Measurements from ENCODE around the gene FAM217A. TPM values are rescaled to one million over a fixed set of nuclear protein-coding genes. Genes with fewer than 3 reads are reported as not detected.
A peak's percentile ranks its signal among the peaks of the same experiment; 100 is the strongest.

FAM217A gene
- total RNA-seq, 4 donors from 2014 or later = not detected

DNA sequence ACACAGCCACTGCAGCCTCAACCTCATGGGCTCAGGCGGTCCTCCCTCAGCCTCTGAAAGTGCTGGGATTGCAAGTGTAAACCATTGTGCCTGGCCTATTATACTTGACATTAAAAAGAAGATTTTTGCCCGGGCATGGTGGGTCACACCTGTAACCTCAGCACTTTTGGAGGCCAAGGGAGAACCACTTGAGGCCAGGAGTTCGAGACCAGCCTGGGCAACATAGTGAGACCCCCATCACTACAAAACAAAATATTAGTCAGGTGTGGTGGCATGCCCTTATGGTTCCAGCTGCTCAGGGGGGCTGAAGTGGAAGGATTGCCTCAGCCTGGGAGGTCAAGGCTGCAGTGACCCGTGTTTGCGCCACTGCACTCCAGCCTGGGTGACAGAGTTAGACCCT, 42.4 kb downstream of the FAM217A start:
- DNase-seq (ENCODE audit: extremely low spot score) = no peak

DNA sequence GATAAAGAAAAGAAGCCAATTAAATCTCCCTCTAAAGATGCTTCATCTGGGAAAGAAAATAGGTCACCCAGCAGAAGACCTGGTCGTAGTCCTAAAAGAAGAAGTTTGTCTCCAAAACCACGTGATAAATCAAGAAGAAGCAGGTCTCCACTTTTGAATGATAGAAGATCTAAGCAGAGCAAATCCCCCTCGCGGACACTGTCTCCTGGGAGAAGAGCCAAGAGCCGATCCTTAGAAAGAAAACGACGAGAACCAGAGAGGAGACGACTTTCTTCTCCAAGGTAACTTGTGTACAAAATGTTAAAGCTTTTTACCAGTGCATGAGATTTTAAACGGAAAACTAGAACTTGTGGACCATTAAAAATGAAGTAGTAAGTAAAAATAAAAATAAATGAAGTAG, 46.5 kb downstream of the FAM217A start:
- TF ChIP-seq EP300 (IDR thresholded peaks at IDR 0.05) (no peak), POLR2AphosphoS5 (IDR thresholded peaks at IDR 0.05) (no peak), POLR2A (IDR thresholded peaks at IDR 0.05; ENCODE audit: low read depth) (no peak)
- TF ChIP-seq, protein P1, sequence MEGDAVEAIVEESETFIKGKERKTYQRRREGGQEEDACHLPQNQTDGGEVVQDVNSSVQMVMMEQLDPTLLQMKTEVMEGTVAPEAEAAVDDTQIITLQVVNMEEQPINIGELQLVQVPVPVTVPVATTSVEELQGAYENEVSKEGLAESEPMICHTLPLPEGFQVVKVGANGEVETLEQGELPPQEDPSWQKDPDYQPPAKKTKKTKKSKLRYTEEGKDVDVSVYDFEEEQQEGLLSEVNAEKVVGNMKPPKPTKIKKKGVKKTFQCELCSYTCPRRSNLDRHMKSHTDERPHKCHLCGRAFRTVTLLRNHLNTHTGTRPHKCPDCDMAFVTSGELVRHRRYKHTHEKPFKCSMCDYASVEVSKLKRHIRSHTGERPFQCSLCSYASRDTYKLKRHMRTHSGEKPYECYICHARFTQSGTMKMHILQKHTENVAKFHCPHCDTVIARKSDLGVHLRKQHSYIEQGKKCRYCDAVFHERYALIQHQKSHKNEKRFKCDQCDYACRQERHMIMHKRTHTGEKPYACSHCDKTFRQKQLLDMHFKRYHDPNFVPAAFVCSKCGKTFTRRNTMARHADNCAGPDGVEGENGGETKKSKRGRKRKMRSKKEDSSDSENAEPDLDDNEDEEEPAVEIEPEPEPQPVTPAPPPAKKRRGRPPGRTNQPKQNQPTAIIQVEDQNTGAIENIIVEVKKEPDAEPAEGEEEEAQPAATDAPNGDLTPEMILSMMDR (IDR thresholded peaks at IDR 0.05) = no peak
- Histone ChIP-seq H3K36me3 (peaks cover 0 to 17% (median 11%) of the 10 kb centered on the region in 4 donors), H3K27me3 (no peaks in the 10 kb centered on the region), H3K4me1 (peaks cover 22 to 76% (median 59%) of the 10 kb centered on the region in 4 donors), H3K27ac (replicated peaks in 1 of 4) (no peak overlapping the region), H3K9me3 (no peaks in the 10 kb centered on the region), H3K4me3 (peak overlapping the region in 1 of 4 donors; percentile 7)
- intact Hi-C loops (cut with DNase I) = no loop called here
- no peak for DNase-seq (ENCODE audit: extremely low spot score)
- 41% methylated on average over 9 of the region's 9 CpGs for WGBS

More for the DNA sequence above, 42.4 kb downstream of the FAM217A start:
- H3K27me3 ChIP-seq = no peaks in the 10 kb centered on the region
- WGBS = 97% methylated on average over 3 of the region's 5 CpGs
- H3K36me3 ChIP-seq = peaks cover 28 to 57% (median 48%) of the 10 kb centered on the region in 4 donors
- no peak overlapping the region for H3K27ac ChIP-seq (replicated peaks in 1 of 4)
- H3K4me1 ChIP-seq = peaks cover 10 to 48% (median 42%) of the 10 kb centered on the region in 4 donors
- no peak for TF ChIP-seq POLR2A (IDR thresholded peaks at IDR 0.05; ENCODE audit: low read depth)
- TF ChIP-seq POLR2AphosphoS5 (IDR thresholded peaks at IDR 0.05) = no peak
- no peak for TF ChIP-seq EP300 (IDR thresholded peaks at IDR 0.05)
- TF ChIP-seq, protein P1 (IDR thresholded peaks at IDR 0.05) = no peak
- no peaks in the 10 kb centered on the region for H3K9me3 ChIP-seq
- no peak overlapping the region for H3K4me3 ChIP-seq
- intact Hi-C loops (cut with DNase I) = no loop called here

DNA sequence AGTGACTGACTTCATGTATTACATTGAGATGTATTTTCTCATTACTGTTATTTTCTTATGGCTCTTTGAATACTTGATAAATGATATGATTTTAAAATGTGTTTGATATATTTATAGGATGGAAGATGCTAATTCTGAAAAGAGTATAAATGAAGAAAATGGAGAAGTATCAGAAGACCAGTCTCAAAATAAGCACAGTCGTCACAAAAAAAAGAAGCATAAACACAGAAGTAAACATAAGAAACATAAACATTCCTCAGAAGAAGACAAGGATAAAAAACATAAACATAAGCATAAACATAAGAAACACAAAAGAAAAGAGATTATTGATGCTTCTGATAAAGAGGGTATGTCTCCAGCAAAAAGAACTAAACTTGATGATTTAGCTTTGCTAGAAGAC, 47.5 kb downstream of the FAM217A start:
- 79% methylated on average over 1 of the region's 1 CpG for WGBS
- H3K27ac ChIP-seq (replicated peaks in 1 of 4) = no peak overlapping the region
- peaks cover 27 to 82% (median 67%) of the 10 kb centered on the region in 4 donors for H3K4me1 ChIP-seq
- H3K36me3 ChIP-seq = peaks cover 0 to 12% (median 8%) of the 10 kb centered on the region in 4 donors
- intact Hi-C loops (cut with DNase I) = no loop called here
- H3K9me3 ChIP-seq = no peaks in the 10 kb centered on the region
- TF ChIP-seq, protein P1 (IDR thresholded peaks at IDR 0.05) = no peak
- TF ChIP-seq POLR2AphosphoS5 (IDR thresholded peaks at IDR 0.05) = no peak
- no peak for TF ChIP-seq EP300 (IDR thresholded peaks at IDR 0.05)
- TF ChIP-seq POLR2A (IDR thresholded peaks at IDR 0.05; ENCODE audit: low read depth) = no peak
- no peaks in the 10 kb centered on the region for H3K27me3 ChIP-seq
- no peak for DNase-seq (ENCODE audit: extremely low spot score)
- no peak overlapping the region for H3K4me3 ChIP-seq

DNA sequence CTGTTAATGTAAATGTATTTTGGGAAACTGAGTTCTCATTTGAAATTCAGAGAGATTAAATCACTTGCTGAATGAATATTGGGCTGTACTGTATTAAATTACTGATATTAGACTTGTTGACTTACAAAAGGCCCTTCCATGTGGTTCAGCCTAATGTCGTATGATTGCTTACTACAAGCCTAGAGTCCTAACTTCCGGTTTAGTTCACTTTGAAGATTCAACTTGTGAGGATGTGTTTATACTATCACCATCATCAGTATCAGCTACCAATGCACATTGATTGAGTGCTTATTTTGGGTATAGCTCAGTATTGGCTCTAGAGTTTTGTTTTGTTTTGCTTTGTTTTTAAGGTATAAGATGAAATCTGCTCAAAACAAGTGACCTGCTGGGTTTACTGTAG, 48.3 kb downstream of the FAM217A start:
- Histone ChIP-seq H3K4me1 (peaks cover 33 to 84% (median 69%) of the 10 kb centered on the region in 4 donors), H3K27me3 (no peaks in the 10 kb centered on the region), H3K9me3 (no peaks in the 10 kb centered on the region), H3K4me3 (no peak overlapping the region), H3K27ac (replicated peaks in 1 of 4) (no peak overlapping the region), H3K36me3 (peaks cover 0 to 12% (median 6%) of the 10 kb centered on the region in 4 donors)
- intact Hi-C loops (cut with DNase I) = no loop called here
- TF ChIP-seq EP300 (IDR thresholded peaks at IDR 0.05) (no peak), POLR2AphosphoS5 (IDR thresholded peaks at IDR 0.05) (no peak)
- WGBS = 77% methylated on average over 2 of the region's 2 CpGs
- no peak for DNase-seq (ENCODE audit: extremely low spot score)

DNA sequence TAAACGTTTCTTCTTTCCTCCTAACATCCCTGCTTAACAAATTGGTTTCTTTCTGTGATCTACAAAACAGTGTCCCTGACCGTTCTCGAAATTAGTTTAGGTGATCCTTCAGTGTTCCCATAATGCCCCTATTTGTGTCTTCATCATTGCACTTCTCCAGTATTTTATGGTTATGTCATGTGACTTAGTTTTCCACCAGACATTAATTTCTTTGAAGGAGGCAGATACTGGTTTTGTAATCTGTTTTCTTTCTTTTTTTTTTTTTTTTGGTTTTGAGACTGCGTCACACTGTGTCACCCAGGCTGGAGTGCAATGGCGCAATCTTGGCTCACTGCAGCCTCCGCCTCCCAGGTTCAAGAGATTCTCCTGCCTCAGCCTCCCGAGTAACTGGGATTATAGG, 49.2 kb downstream of the FAM217A start:
- peaks cover 41 to 90% (median 77%) of the 10 kb centered on the region in 4 donors for H3K4me1 ChIP-seq
- WGBS = 87% methylated on average over 7 of the region's 7 CpGs

More for the DNA sequence above, 49.2 kb downstream of the FAM217A start:
- Histone ChIP-seq H3K4me3 (no peak overlapping the region), H3K9me3 (no peaks in the 10 kb centered on the region), H3K27me3 (no peaks in the 10 kb centered on the region), H3K36me3 (peaks cover 0 to 12% (median 6%) of the 10 kb centered on the region in 4 donors), H3K27ac (replicated peaks in 1 of 4) (no peak overlapping the region)
- TF ChIP-seq POLR2AphosphoS5 (IDR thresholded peaks at IDR 0.05) (no peak), EP300 (IDR thresholded peaks at IDR 0.05) (no peak), POLR2A (IDR thresholded peaks at IDR 0.05; ENCODE audit: low read depth) (no peak)
- TF ChIP-seq, protein P1 (IDR thresholded peaks at IDR 0.05) = no peak
- intact Hi-C loops (cut with DNase I) = loop anchor here (10.0 kb wide), 1 partner anchor 105 kb away; the partner anchor contains the start of gene ECI2
- DNase-seq (ENCODE audit: extremely low spot score) = no peak

All from esophagus muscularis mucosa (tissue), 4 donors.